AG09319 (cell line): ENCODE results near the gene CEP70.
"Not testable (repeated sequence)": the region's sequence is repeated elsewhere in the genome, so short reads cannot be mapped to it uniquely, and the experiment has no call there.

Experiments
- DNase-seq: peaks from one replicate; pipeline ENCODE4 v3.0.0-alpha.2; 2010; ENCODE audit warnings: low read depth; ENCODE audit errors: extremely low read depth
- CTCF ChIP-seq: IDR thresholded peaks from 2 replicates; pipeline ENCODE4 v1.5.1; 2011; ENCODE audit warnings: low read depth, mild to moderate bottlenecking, inconsistent platforms, low read length, moderate library complexity

CEP70 gene

GRCh38 chr3:138560501-138560900 is 33.6 kb downstream of the CEP70 start:
- no peak for TF ChIP-seq CTCF
- no peak for DNase-seq

GRCh38 chr3:138559134-138559533 is 34.9 kb downstream of the CEP70 start:
- no peak for TF ChIP-seq CTCF
- DNase-seq, result no peak

- DNase-seq, result not testable (repeated sequence)
These were observed 39.3 kb downstream of the CEP70 start for GRCh38 chr3:138554775-138555174.

GRCh38 chr3:138550958-138551357 is 43.1 kb downstream of the CEP70 start:
- not testable (repeated sequence) for DNase-seq

GRCh38 chr3:138549179-138549977 is 44.7 kb downstream of the CEP70 start:
- TF ChIP-seq CTCF, result no peak
- DNase-seq, result no peak

- no peak for DNase-seq
- no peak for TF ChIP-seq CTCF
These were observed 46.6 kb downstream of the CEP70 start for GRCh38 chr3:138547342-138547975.

GRCh38 chr3:138544546-138544945 is 49.5 kb downstream of the CEP70 start:
- no peak for TF ChIP-seq CTCF
- DNase-seq, result no peak

GRCh38 chr3:138542977-138543376 is 51.1 kb downstream of the CEP70 start:
- no peak for TF ChIP-seq CTCF
- no peak for DNase-seq
